H1 (cell line): ENCODE data around the gene LMNTD1. TPM values are rescaled to one million over a fixed set of nuclear protein-coding genes. Genes with fewer than 3 reads are reported as not detected.

ENCODE experiments used
- CTCF ChIA-PET: fragments of 300-600 bp; sonication (Branson Sonifier 250); formaldehyde crosslinking; loops from one replicate; lab custom pipeline; 2021; ENCODE audit not compliant: partially characterized antibody; lab: Charles Lee
- POLR2A ChIA-PET: fragments of 300-600 bp; sonication (Branson Sonifier 250); formaldehyde crosslinking; loops from one replicate; lab custom pipeline; 2021; ENCODE audit warnings: inconsistent platforms; ENCODE audit not compliant: partially characterized antibody; lab: Charles Lee
- DNase-seq, 2 experiments: peaks; one replicate each; pipeline versions ENCODE4 v3.0.0 to v3.0.0-alpha.2; 2010 to 2022; ENCODE audit warnings: low spot score in 2 of 2, low read depth in 1 of 2, mixed read lengths in 1 of 2
- FAIRE-seq: peaks from 2 replicates; lab custom pipeline; 2011; peaks lifted over from hg19 to GRCh38; lab: Jason Lieb, UNC
- H2AFZ ChIP-seq: 2 replicates; pipeline ENCODE4 v1.8.1; 2012; ENCODE audit warnings: low read length, inconsistent platforms
- H2AK5ac ChIP-seq: 2 replicates; pipeline ENCODE4 v1.6.1; 2013; ENCODE audit warnings: low read depth, low read length
- H2BK120ac ChIP-seq: replicated peaks from 2 replicates; pipeline ENCODE3; 2013; ENCODE audit warnings: low read depth, low read length, inconsistent platforms
- H2BK12ac ChIP-seq: 2 replicates; pipeline ENCODE4 v1.6.1; 2013; ENCODE audit warnings: low read depth, low read length
- H2BK15ac ChIP-seq: 2 replicates; pipeline ENCODE4 v1.6.1; 2013; ENCODE audit warnings: low read length
- H2BK20ac ChIP-seq: 2 replicates; pipeline ENCODE4 v1.6.1; 2013; ENCODE audit warnings: low read length
- H2BK5ac ChIP-seq: 2 replicates; pipeline ENCODE4 v1.6.1; 2013; ENCODE audit warnings: low read depth, low read length
- H3K14ac ChIP-seq: 2 replicates; pipeline ENCODE4 v1.6.1; 2013; ENCODE audit warnings: inconsistent platforms; ENCODE audit not compliant: insufficient read length
- H3K18ac ChIP-seq: 2 replicates; pipeline ENCODE4 v1.6.1; 2013; ENCODE audit warnings: low read length; ENCODE audit errors: extremely low read depth
- H3K23ac ChIP-seq: 2 replicates; pipeline ENCODE4 v1.6.1; 2013; ENCODE audit warnings: inconsistent platforms; ENCODE audit not compliant: insufficient read length
- H3K23me2 ChIP-seq: 2 replicates; pipeline ENCODE4 v1.6.1; 2013; ENCODE audit warnings: low read depth, low read length
- H3K27ac ChIP-seq: 2 replicates; pipeline ENCODE4 v1.6.1; 2011; ENCODE audit warnings: low read depth, low read length, inconsistent platforms
- H3K27me3 ChIP-seq, 4 experiments: replicated peaks in 1 of 4; 1 replicate in 1 of 4; 2 replicates in 3 of 4; pipeline versions ENCODE4 v1.6.1 to v1.8.1; 2011 to 2013; ENCODE audit warnings: low read length in 3 of 4, mild to moderate bottlenecking in 3 of 4, inconsistent platforms in 2 of 4, mixed read lengths in 2 of 4, moderate library complexity in 1 of 4; ENCODE audit not compliant: control insufficient read depth in 3 of 4, insufficient read depth in 3 of 4; ENCODE audit errors: extremely low read depth in 1 of 4
- H3K36me3 ChIP-seq, 4 experiments: 2 replicates each; pipeline versions ENCODE4 v1.6.1 to v1.8.1; 2011 to 2013; ENCODE audit warnings: mild to moderate bottlenecking in 4 of 4, low read length in 3 of 4, moderate library complexity in 2 of 4, control low read depth in 1 of 4, inconsistent platforms in 1 of 4; ENCODE audit not compliant: insufficient read depth in 4 of 4, control insufficient read depth in 2 of 4
- H3K4ac ChIP-seq: replicated peaks from 2 replicates; pipeline ENCODE3; 2013; ENCODE audit warnings: low read length, low read depth, mixed read lengths, inconsistent platforms; ENCODE audit not compliant: insufficient read length
- H3K4me1 ChIP-seq, 4 experiments: replicated peaks in 1 of 4; 1 replicate in 1 of 4; 2 replicates in 3 of 4; pipeline versions ENCODE4 v1.6.1 to v1.8.1; 2011 to 2013; ENCODE audit warnings: low read length in 3 of 4, inconsistent platforms in 2 of 4, mixed read lengths in 1 of 4; ENCODE audit not compliant: insufficient read depth in 4 of 4, control insufficient read depth in 3 of 4
- H3K4me2 ChIP-seq, 2 experiments: 2 replicates each; pipeline versions ENCODE4 v1.6.1 to v1.8.1; 2011 to 2013; ENCODE audit warnings: low read depth in 2 of 2, low read length in 2 of 2, control low read depth in 1 of 2, inconsistent platforms in 1 of 2, mild to moderate bottlenecking in 1 of 2; ENCODE audit not compliant: insufficient read depth in 1 of 2
- H3K4me3 ChIP-seq, 4 experiments: fragments of 200-600, 300-600 bp in 1 of 4; sonication (generic), shearing (Covaris generic), sonication (Bioruptor Twin) in 1 of 4; 2 replicates each; pipeline versions ENCODE4 v1.5.1 to v1.8.1; 2011 to 2016; ENCODE audit warnings: low read length in 4 of 4, low read depth in 3 of 4, control low read depth in 2 of 4, inconsistent platforms in 2 of 4, mild to moderate bottlenecking in 2 of 4, mixed read lengths in 1 of 4, moderate library complexity in 1 of 4; ENCODE audit not compliant: insufficient read depth in 2 of 4; ENCODE audit errors: extremely low read depth in 1 of 4
- H3K56ac ChIP-seq: replicated peaks from 2 replicates; pipeline ENCODE3; 2013; ENCODE audit warnings: low read depth, mild to moderate bottlenecking, mixed read lengths, low read length, inconsistent platforms; ENCODE audit not compliant: insufficient read length
- H3K79me1 ChIP-seq: 2 replicates; pipeline ENCODE4 v1.6.1; 2013; ENCODE audit warnings: low read depth, low read length, control low read depth
- H3K79me2 ChIP-seq, 2 experiments: 2 replicates each; pipeline versions ENCODE4 v1.6.1 to v1.8.1; 2012 to 2013; ENCODE audit warnings: low read length in 2 of 2, mild to moderate bottlenecking in 2 of 2, inconsistent platforms in 1 of 2; ENCODE audit not compliant: insufficient read depth in 2 of 2, control insufficient read depth in 1 of 2
- H3K9ac ChIP-seq, 4 experiments: replicated peaks in 1 of 4; 1 replicate in 1 of 4; 2 replicates in 3 of 4; pipeline versions ENCODE4 v1.6.1 to v1.8.1; 2011 to 2013; ENCODE audit warnings: low read depth in 3 of 4, low read length in 3 of 4, control low read depth in 2 of 4, mild to moderate bottlenecking in 2 of 4, moderate library complexity in 2 of 4, inconsistent platforms in 1 of 4; ENCODE audit errors: extremely low read depth in 1 of 4
- H3K9me3 ChIP-seq, 2 experiments: 2 replicates each; pipeline versions ENCODE4 v1.6.1 to v1.8.1; 2012 to 2013; ENCODE audit warnings: mild to moderate bottlenecking in 2 of 2, moderate library complexity in 2 of 2, control low read depth in 1 of 2, inconsistent platforms in 1 of 2, low read depth in 1 of 2, low read length in 1 of 2, mixed read lengths in 1 of 2; ENCODE audit not compliant: insufficient read depth in 2 of 2
- H4K20me1 ChIP-seq, 2 experiments: replicated peaks in 1 of 2; 2 replicates each; pipeline versions ENCODE3 to v1.8.1; 2011 to 2013; ENCODE audit warnings: inconsistent platforms in 2 of 2, low read length in 2 of 2, mild to moderate bottlenecking in 1 of 2; ENCODE audit not compliant: insufficient read depth in 2 of 2, control insufficient read depth in 1 of 2
- H4K5ac ChIP-seq: 2 replicates; pipeline ENCODE4 v1.6.1; 2013; ENCODE audit warnings: low read length, low read depth, mixed read lengths, inconsistent platforms; ENCODE audit not compliant: insufficient read length
- H4K8ac ChIP-seq: 2 replicates; pipeline ENCODE4 v1.8.0; 2013; ENCODE audit warnings: mild to moderate bottlenecking, moderate library complexity, low read length, inconsistent platforms; ENCODE audit not compliant: insufficient read depth; ENCODE audit errors: extremely low read depth
- H4K91ac ChIP-seq: replicated peaks from 2 replicates; pipeline ENCODE3; 2013; ENCODE audit warnings: low read length, mixed read lengths, inconsistent platforms; ENCODE audit not compliant: insufficient read length
- ASH2L ChIP-seq: fragments of 200-600, 300-600 bp; sonication (generic); IDR thresholded peaks from one replicate; pipeline ENCODE4 v1.7.1; 2017; ENCODE audit warnings: low read length
- BCL11A ChIP-seq, 2 experiments: IDR thresholded peaks; one replicate each; pipeline ENCODE4 v1.6.1; 2011; ENCODE audit warnings: low read depth in 2 of 2, low read length in 2 of 2, mild to moderate bottlenecking in 2 of 2
- EGR1 ChIP-seq: IDR thresholded peaks from 2 replicates; pipeline ENCODE4 v1.6.1; 2011; ENCODE audit warnings: low read depth, low read length, borderline replicate concordance
- FOSL1 ChIP-seq: IDR thresholded peaks from 2 replicates; pipeline ENCODE4 v1.6.1; 2011; ENCODE audit warnings: mild to moderate bottlenecking, low read depth, low read length, moderate library complexity; ENCODE audit not compliant: insufficient read depth
- HDAC2 ChIP-seq, 2 experiments: fragments of 300-600 bp in 1 of 2; sonication (generic) in 1 of 2; IDR thresholded peaks; 2 replicates each; pipeline ENCODE4 v1.6.1; 2011 to 2012; ENCODE audit warnings: low read depth in 2 of 2, low read length in 2 of 2, mild to moderate bottlenecking in 2 of 2, moderate library complexity in 2 of 2, borderline replicate concordance in 1 of 2, inconsistent platforms in 1 of 2
- JUND ChIP-seq: IDR thresholded peaks from 2 replicates; pipeline ENCODE4 v1.6.1; 2011; ENCODE audit warnings: mild to moderate bottlenecking, improper control_type of control experiment, low read length
- POU5F1 ChIP-seq: IDR thresholded peaks from 2 replicates; pipeline ENCODE4 v1.6.1; 2011; ENCODE audit warnings: low read depth, mild to moderate bottlenecking, low read length, moderate library complexity
- RAD21 ChIP-seq, 2 experiments: IDR thresholded peaks in 1 of 2; conservative IDR thresholded peaks in 1 of 2; 2 replicates each; pipeline ENCODE4 v1.6.1; 2011; ENCODE audit warnings: low read depth in 2 of 2, low read length in 2 of 2, improper control_type of control experiment in 1 of 2, inconsistent platforms in 1 of 2, mild to moderate bottlenecking in 1 of 2, moderate library complexity in 1 of 2
- RBBP5 ChIP-seq: IDR thresholded peaks from 2 replicates; pipeline ENCODE4 v1.7.1; 2012; ENCODE audit warnings: low read depth, mild to moderate bottlenecking, inconsistent platforms, low read length, moderate library complexity, borderline replicate concordance
- SIRT6 ChIP-seq: IDR thresholded peaks from one replicate; pipeline ENCODE4 v1.7.1; 2012; ENCODE audit warnings: low read length, inconsistent platforms
- ZNF274 ChIP-seq: IDR thresholded peaks from 2 replicates; pipeline ENCODE4 v1.7.0; 2012; ENCODE audit warnings: low read length, borderline replicate concordance; ENCODE audit errors: extremely low read depth
- polyA plus RNA-seq, 7 experiments: library from polyadenylated mRNA; depleted of rRNA in 3 of 7; stranded (reverse) in 5 of 7; unstranded in 2 of 7; fragments of >200 nt in 5 of 7; fragments of 200-250 nt in 2 of 7; gene quantifications; 1 replicate in 5 of 7; 2 replicates in 1 of 7; 4 replicates in 1 of 7; pipeline versions ENCODE4 v1.2.1 to v1.2.3, GENCODE V29; 2011 to 2013; ENCODE audit warnings: missing spikeins in 2 of 7, mixed read lengths in 2 of 7
- total RNA-seq: library from RNA; stranded (reverse); fragmentation: NEBNext Ultra II Directional; extraction: Animal tissue kit (Norgen Biotek cat#: 25700); gene quantifications from 2 replicates; pipeline ENCODE4 v1.2.1, GENCODE V29; 2021
- TF ChIP-seq, protein P1 (sequence below): IDR thresholded peaks from 2 replicates; pipeline ENCODE4 v1.6.1; 2012; ENCODE audit warnings: inconsistent platforms

The LMNTD1 gene
- total and polyA plus RNA-seq, 2 of the 8 experiments (the other 6 are each of a cell fraction or from before 2014, with no cell fraction given), result not detected

DNA sequence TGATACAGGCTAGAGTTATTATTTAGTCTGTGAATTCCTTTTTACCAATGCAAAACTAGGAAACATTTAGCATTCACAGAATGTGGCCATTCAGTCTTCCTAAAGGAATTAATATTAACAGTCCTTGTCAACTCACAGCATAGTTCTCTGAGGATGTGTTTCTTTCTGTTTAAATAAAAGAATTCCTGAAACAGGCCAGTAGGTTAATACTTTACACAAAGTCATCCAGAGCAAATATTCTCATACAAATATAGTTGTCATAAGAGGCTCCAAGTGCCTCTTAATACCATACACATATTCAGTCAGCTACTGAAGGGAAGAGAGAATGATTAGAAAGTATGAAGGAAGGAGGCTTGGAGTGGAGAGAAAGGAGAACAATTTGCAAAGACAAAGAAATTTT lies 120.1 kb downstream of the LMNTD1 start:
- Histone ChIP-seq H4K20me1 (no peaks in the 10 kb centered on the region), H3K4me2 (no peak overlapping the region), H3K23me2 (no peaks in the 10 kb centered on the region), H2BK5ac (no peak overlapping the region), H4K5ac (no peak overlapping the region), H4K8ac (no peak overlapping the region), H3K27ac (no peak overlapping the region), H3K4me1 (peaks cover 0 to 3% (median 0%) of the 10 kb centered on the region in 4 experiments; a peak in 2 of 7 replicates), H3K18ac (no peak overlapping the region), H3K9ac (no peak overlapping the region), H2BK120ac (no peak overlapping the region), H3K14ac (no peak overlapping the region), H3K56ac (no peak overlapping the region), H3K4ac (no peak overlapping the region), H3K4me3 (no peak overlapping the region), H2BK15ac (no peak overlapping the region), H3K36me3 (no peaks in the 10 kb centered on the region), H2BK12ac (no peak overlapping the region), H2AK5ac (no peak overlapping the region), H2AFZ (no peak overlapping the region), H3K9me3 (no peaks in the 10 kb centered on the region; a peak in 1 of 4 replicates), H4K91ac (no peak overlapping the region), H3K23ac (no peak overlapping the region), H3K79me1 (no peaks in the 10 kb centered on the region), H2BK20ac (no peak overlapping the region), H3K79me2 (no peaks in the 10 kb centered on the region), H3K27me3 (no peaks in the 10 kb centered on the region)
- DNase-seq, result no peak
- FAIRE-seq, result no peak
- TF ChIP-seq, protein P1, sequence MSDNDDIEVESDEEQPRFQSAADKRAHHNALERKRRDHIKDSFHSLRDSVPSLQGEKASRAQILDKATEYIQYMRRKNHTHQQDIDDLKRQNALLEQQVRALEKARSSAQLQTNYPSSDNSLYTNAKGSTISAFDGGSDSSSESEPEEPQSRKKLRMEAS, result no peak
- TF ChIP-seq RAD21 (IDR thresholded peaks at IDR 0.05 in 1 of 2, conservative IDR thresholded peaks at IDR 0.05 in 1 of 2; ENCODE audit: low read depth in 2 of 2, low read length in 2 of 2) (no peak), RBBP5 (no peak), EGR1 (no peak), POU5F1 (no peak), FOSL1 (no peak), JUND (no peak), SIRT6 (no peak), ZNF274 (no peak), HDAC2 (IDR thresholded peaks at IDR 0.05; ENCODE audit: borderline replicate concordance in 1 of 2, low read depth in 2 of 2, low read length in 2 of 2) (no peak), ASH2L (no peak), BCL11A (IDR thresholded peaks at IDR 0.05; ENCODE audit: low read depth in 2 of 2, low read length in 2 of 2) (no peak)
- ChIA-PET POLR2A (no interaction called here), CTCF (interaction anchor here (1.1 to 1.3 kb wide), 2 partner anchors 10 to 20 kb away, joined by 3 to 6 read pairs; no protein-coding TSS in a partner anchor)
